ENCODE results near the gene CYP2W1. TPM values are rescaled to one million over a fixed set of nuclear protein-coding genes. Genes with fewer than 3 reads are reported as not detected.
"Not testable (repeated sequence)": the region's sequence is repeated elsewhere in the genome, so short reads cannot be mapped to it uniquely, and the experiment has no call there.

Gene CYP2W1
- under 1 TPM in 7 of 8 experiments, not detected in 1; 0.05 to 0.77 (median 0.51) TPM for total RNA-seq

- peaks cover 8 to 18% of the 10 kb centered on the region in 2 donors for H3K4me1 ChIP-seq (replicated peaks in 1 of 2)
- 12 to 100% methylated on average over 2 to 5 of the region's 34 CpGs; no CpG with 5 or more reads in 8 of the 10 experiments for WGBS, 10 experiments
- ATAC-seq (replicated peaks in 6 of 8) = peak in 5 of 8 experiments; percentile 7 to 24 (median 13)
- H3K4me3 ChIP-seq = no peak within 1 kb of the TSS
- peak within 1 kb of the TSS in 1 of 2 donors; percentile 44 for H3K27ac ChIP-seq
- in situ Hi-C loops (cut with MboI; ENCODE audit: low pct_unique_long_range_greater_than_20kb in 2 of 9, low sequenced_read_pairs in 9 of 9, unreplicated experiment in 9 of 9) = loop anchor here in 2 of 9 experiments (25.0 kb wide), 1 partner anchor 179 kb away; the partner anchor contains the start of gene ZFAND2A (in 2 of the 2)
These were observed at the start of gene CYP2W1 for GRCh38 chr7:983004-983615. TSS of gene CYP2W1 (plus strand) at chr7:983181. CDS start at chr7:983212, 31 bp downstream.

- no peak overlapping the region for H3K27ac ChIP-seq
- H3K4me3 ChIP-seq = no peak overlapping the region
- ATAC-seq (replicated peaks in 6 of 8) = no peak
- H3K4me1 ChIP-seq (replicated peaks in 1 of 2) = no peaks in the 10 kb centered on the region
- in situ Hi-C loops (cut with MboI; ENCODE audit: low pct_unique_long_range_greater_than_20kb in 2 of 9, low sequenced_read_pairs in 9 of 9, unreplicated experiment in 9 of 9) = no loop called here
- WGBS, 10 experiments = 20 to 60% (median 20%) methylated on average over 1 of the region's 34 CpGs; no CpG with 5 or more reads in 7 of the 10 experiments
These were observed 48.4 kb upstream of the CYP2W1 start for GRCh38 chr7:934469-935163.

DNA sequence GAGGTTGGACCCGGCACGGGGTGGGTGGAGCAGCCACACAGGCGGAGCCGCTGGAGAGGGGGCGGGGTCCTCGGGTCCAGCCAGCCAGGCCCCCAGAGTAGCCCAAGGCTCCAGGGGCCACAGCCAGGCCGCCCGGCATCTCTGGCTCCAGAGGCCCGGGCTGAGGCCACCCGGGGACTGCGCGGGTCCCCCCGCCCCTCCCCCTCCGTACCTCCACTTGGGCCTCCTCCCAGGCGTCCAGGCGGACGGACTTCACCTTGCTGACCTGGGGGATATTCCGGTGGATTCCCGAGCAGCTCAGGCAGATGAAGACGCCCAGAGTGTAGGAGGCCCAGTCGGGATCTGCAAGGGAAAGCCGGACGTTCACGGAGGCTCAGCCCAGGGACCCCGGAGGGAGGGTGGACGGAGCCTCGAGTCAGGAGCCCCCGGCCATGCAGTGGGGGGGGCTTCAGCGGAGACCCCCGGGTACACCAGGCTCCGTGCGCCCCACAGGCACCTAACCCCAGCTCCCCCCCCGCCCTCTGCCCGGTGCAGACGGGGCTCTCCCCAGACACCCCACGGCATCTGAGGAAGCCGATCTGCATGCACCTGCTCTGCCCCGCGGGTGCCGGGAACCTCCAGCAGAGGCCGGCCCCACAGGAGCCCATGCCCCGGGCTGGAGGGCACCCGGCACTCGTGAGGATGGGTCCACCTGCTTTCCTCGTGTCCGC is 47.7 kb upstream of the CYP2W1 start:
- no peak overlapping the region for H3K4me3 ChIP-seq
- in situ Hi-C loops (cut with MboI; ENCODE audit: low pct_unique_long_range_greater_than_20kb in 2 of 9, low sequenced_read_pairs in 9 of 9, unreplicated experiment in 9 of 9) = no loop called here
- 20 to 60% methylated on average over 2 of the region's 46 CpGs; no CpG with 5 or more reads in 8 of the 10 experiments for WGBS, 10 experiments
- peak in 1 of 8 experiments; percentile 8 for ATAC-seq (replicated peaks in 6 of 8)
- H3K27ac ChIP-seq = no peak overlapping the region
- no peaks in the 10 kb centered on the region for H3K4me1 ChIP-seq (replicated peaks in 1 of 2)

DNA sequence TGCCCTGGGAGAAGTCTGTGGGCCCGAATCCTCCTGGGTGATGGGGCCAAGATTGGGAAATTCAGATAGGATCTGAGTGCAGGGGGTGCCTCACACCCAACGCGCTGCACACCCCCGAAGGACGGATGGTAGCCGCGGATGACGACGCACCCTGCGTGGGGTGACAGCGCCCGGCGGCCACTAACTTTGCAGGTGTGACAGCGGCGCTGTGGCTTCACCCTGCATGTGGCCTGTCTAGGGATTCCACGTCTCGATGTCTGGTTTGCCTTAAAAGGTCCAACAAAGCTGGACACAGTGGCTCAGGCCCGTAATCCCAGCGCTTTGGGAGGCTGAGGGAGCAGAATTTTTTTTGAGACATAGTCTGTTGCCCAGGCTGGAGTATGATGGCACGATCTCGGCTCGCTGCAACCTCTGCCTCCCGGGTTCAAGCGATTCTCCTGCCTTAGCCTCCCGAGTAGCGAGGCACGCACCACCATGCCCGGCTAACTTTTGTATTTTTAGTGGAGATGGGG is 47.1 kb upstream of the CYP2W1 start:
- in situ Hi-C loops (cut with MboI; ENCODE audit: low pct_unique_long_range_greater_than_20kb in 2 of 9, low sequenced_read_pairs in 9 of 9, unreplicated experiment in 9 of 9) = no loop called here
- no peak for ATAC-seq (replicated peaks in 6 of 8)
- Histone ChIP-seq H3K4me3 (no peak overlapping the region), H3K27ac (no peak overlapping the region), H3K4me1 (replicated peaks in 1 of 2) (no peaks in the 10 kb centered on the region)
- WGBS, 10 experiments = 80 to 100% (median 93%) methylated on average over 1 to 10 of the region's 28 CpGs; no CpG with 5 or more reads in 5 of the 10 experiments

DNA sequence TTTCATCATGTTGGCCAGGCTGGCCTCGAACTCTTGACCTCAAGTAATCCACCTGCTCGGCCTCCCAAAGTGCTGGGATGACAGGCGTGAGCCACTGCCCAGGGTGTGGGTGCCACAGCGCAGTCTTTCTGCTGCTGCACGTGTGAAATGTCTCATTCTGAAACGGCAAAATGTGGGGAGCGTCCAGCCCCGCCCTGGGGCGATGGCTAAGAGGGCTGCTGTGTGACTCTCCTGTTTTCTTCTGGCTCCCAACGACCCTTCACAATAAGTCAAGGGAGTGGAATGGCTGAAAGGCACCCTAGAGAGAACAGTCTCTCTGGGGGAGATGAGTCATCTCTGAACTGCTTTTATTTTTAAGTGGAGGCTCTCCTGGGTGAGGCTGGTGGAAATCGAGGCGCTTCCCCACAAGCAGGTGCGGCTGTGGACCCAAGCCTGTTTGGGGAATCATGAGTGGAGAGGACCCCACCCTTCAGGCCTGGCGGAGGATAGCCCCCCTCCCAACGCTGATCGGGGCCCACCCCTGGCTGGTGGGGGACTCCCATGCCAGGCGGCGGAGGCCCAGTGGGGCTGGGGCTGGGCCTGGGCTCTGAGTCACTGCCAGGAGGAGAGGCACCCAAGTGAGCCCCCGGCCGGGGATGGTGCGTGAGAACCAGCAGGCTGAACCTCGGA is 46.5 kb upstream of the CYP2W1 start:
- H3K4me1 ChIP-seq (replicated peaks in 1 of 2) = no peaks in the 10 kb centered on the region
- in situ Hi-C loops (cut with MboI; ENCODE audit: low pct_unique_long_range_greater_than_20kb in 2 of 9, low sequenced_read_pairs in 9 of 9, unreplicated experiment in 9 of 9) = no loop called here
- WGBS, 10 experiments = 20 to 100% (median 80%) methylated on average over 1 to 2 of the region's 22 CpGs; no CpG with 5 or more reads in 5 of the 10 experiments
- H3K27ac ChIP-seq = no peak overlapping the region
- no peak overlapping the region for H3K4me3 ChIP-seq
- peak in 4 of 8 experiments; percentile 16 to 60 (median 28) for ATAC-seq (replicated peaks in 6 of 8)

GRCh38 chr7:937856-938484 is 45.0 kb upstream of the CYP2W1 start:
- ATAC-seq (replicated peaks in 6 of 8) = no peak
- WGBS, 10 experiments = 70 to 100% (median 79%) methylated on average over 2 to 14 of the region's 16 CpGs; no CpG with 5 or more reads in 5 of the 10 experiments
- Histone ChIP-seq H3K27ac (no peak overlapping the region), H3K4me1 (replicated peaks in 1 of 2) (no peaks in the 10 kb centered on the region), H3K4me3 (no peak overlapping the region)
- in situ Hi-C loops (cut with MboI; ENCODE audit: low pct_unique_long_range_greater_than_20kb in 2 of 9, low sequenced_read_pairs in 9 of 9, unreplicated experiment in 9 of 9) = no loop called here

DNA sequence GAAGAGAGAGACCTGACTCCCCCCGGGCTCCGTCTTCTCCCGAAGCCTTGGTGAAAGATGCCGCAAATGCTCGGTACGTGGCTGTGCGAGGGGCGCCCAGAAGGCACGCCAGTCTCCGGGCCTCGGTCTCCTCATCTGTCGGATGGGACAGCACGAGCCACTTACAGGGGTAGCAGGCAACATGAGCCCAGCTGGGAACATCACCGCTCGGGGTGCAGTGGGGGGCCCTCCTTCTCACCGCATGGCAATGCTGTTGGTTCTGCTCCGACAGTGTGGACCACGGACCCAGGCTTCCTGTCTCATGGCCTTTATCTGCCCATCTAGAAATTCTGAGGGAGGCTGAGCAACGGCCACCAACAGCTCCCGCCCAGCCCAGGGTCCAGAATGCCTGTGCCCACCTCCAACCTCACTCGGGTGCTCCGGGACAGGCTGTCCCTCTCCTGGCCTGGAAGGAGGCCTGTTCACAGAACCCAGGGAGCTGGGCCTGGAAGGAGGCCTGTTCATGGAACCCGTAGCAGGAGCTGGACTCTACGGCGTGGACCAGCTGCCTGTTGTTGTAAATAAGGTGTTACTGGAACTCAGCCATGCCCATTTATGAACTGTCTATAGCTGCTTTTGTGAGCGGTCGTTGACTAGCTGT is 44.3 kb upstream of the CYP2W1 start:
- no peak overlapping the region for H3K27ac ChIP-seq
- ATAC-seq (replicated peaks in 6 of 8) = no peak
- H3K4me1 ChIP-seq (replicated peaks in 1 of 2) = no peaks in the 10 kb centered on the region
- 59 to 100% (median 97%) methylated on average over 2 to 11 of the region's 27 CpGs; no CpG with 5 or more reads in 4 of the 10 experiments for WGBS, 10 experiments
- in situ Hi-C loops (cut with MboI; ENCODE audit: low pct_unique_long_range_greater_than_20kb in 2 of 9, low sequenced_read_pairs in 9 of 9, unreplicated experiment in 9 of 9) = no loop called here
- H3K4me3 ChIP-seq = no peak overlapping the region

GRCh38 chr7:939843-940242 is 43.1 kb upstream of the CYP2W1 start:
- 63 to 100% (median 90%) methylated on average over 1 to 4 of the region's 4 CpGs; no CpG with 5 or more reads in 4 of the 10 experiments for WGBS, 10 experiments
- in situ Hi-C loops (cut with MboI; ENCODE audit: low pct_unique_long_range_greater_than_20kb in 2 of 9, low sequenced_read_pairs in 9 of 9, unreplicated experiment in 9 of 9) = no loop called here
- H3K4me1 ChIP-seq (replicated peaks in 1 of 2) = no peaks in the 10 kb centered on the region
- ATAC-seq (replicated peaks in 6 of 8) = no peak
- H3K4me3 ChIP-seq = no peak overlapping the region
- H3K27ac ChIP-seq = no peak overlapping the region

DNA sequence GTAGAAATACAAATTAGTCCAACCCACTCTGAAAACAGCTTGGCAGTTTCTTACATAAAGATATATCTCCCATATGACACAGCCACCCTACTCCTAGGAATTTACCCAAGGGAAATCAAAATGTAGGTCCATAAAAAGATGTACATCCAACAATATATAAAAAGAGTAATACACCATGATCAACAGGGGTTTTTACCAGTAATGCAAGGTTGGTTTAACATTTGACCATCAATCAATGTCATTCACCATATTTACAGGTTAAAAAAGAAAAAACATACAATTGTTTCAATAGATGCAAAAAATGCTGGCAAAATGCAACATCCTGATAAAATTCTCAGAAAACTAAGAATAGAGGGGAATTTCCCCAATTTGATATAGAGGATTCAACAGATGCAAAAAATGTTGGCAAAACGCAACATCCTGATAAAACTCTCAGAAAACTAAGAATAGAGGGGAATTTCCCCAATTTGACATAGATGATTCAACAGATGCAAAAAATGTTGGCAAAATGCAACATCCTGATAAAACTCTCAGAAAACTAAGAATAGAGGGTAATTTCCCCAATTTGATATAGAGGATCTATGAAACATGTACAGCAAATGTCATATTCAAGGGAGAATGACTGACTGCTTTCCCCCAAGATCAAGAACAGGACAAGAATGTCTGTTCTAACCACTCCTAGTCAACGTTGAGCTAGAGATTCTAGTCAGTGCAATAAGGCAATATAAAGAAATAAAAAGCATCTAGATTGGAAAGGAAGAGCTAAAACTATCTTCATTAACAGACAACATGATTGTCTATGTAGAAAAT is 42.2 kb upstream of the CYP2W1 start:
- no peak overlapping the region for H3K4me3 ChIP-seq
- H3K4me1 ChIP-seq (replicated peaks in 1 of 2) = no peaks in the 10 kb centered on the region
- no peak overlapping the region for H3K27ac ChIP-seq
- 19 to 91% (median 63%) methylated on average over 1 to 2 of the region's 2 CpGs; no CpG with 5 or more reads in 1 of the 10 experiments for WGBS, 10 experiments
- no peak for ATAC-seq (replicated peaks in 6 of 8)
- in situ Hi-C loops (cut with MboI; ENCODE audit: low pct_unique_long_range_greater_than_20kb in 2 of 9, low sequenced_read_pairs in 9 of 9, unreplicated experiment in 9 of 9) = no loop called here

DNA sequence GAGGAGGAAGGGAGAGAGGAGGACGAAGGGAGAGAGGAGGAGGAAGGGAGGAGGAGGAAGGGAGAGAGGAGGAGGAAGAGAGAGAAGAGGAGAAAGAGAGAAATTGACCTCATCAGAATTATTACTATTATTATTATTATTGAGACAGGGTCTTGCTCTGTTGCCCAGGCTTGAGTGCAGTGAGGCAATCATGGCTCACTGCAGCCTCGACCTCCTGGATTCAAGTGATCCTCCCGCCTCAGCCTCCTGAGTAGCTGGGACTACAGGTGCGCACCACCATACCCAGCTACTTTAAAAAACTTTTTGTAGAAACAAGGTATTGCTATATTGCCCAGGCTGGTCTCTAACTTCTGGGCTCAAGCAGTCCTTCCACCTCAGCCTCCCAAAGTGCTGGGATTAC is 39.2 kb upstream of the CYP2W1 start:
- H3K4me1 ChIP-seq (replicated peaks in 1 of 2); in situ Hi-C loops (cut with MboI; ENCODE audit: low pct_unique_long_range_greater_than_20kb in 2 of 9, low sequenced_read_pairs in 9 of 9, unreplicated experiment in 9 of 9); H3K4me3 ChIP-seq; ATAC-seq (replicated peaks in 6 of 8); H3K27ac ChIP-seq: not testable (repeated sequence)
- 0 to 100% (median 70%) methylated on average over 1 to 3 of the region's 4 CpGs; no CpG with 5 or more reads in 5 of the 10 experiments for WGBS, 10 experiments

- 38 to 100% (median 75%) methylated on average over 1 to 3 of the region's 5 CpGs; no CpG with 5 or more reads in 2 of the 10 experiments for WGBS, 10 experiments
- no peaks in the 10 kb centered on the region for H3K4me1 ChIP-seq (replicated peaks in 1 of 2)
- in situ Hi-C loops (cut with MboI; ENCODE audit: low pct_unique_long_range_greater_than_20kb in 2 of 9, low sequenced_read_pairs in 9 of 9, unreplicated experiment in 9 of 9) = no loop called here
- H3K4me3 ChIP-seq = no peak overlapping the region
- ATAC-seq (replicated peaks in 6 of 8) = no peak
- no peak overlapping the region for H3K27ac ChIP-seq
These were observed 38.2 kb upstream of the CYP2W1 start for GRCh38 chr7:944744-945143.

Data from motor neuron (in vitro differentiated cells).